ENCODE measurements around the gene CHD9. TPM values are rescaled to one million over a fixed set of nuclear protein-coding genes. Genes with fewer than 3 reads are reported as not detected.

Gene CHD9
- polyA plus RNA-seq, 3 donors = 15.8 to 26.1 (median 22.5) TPM

DNA sequence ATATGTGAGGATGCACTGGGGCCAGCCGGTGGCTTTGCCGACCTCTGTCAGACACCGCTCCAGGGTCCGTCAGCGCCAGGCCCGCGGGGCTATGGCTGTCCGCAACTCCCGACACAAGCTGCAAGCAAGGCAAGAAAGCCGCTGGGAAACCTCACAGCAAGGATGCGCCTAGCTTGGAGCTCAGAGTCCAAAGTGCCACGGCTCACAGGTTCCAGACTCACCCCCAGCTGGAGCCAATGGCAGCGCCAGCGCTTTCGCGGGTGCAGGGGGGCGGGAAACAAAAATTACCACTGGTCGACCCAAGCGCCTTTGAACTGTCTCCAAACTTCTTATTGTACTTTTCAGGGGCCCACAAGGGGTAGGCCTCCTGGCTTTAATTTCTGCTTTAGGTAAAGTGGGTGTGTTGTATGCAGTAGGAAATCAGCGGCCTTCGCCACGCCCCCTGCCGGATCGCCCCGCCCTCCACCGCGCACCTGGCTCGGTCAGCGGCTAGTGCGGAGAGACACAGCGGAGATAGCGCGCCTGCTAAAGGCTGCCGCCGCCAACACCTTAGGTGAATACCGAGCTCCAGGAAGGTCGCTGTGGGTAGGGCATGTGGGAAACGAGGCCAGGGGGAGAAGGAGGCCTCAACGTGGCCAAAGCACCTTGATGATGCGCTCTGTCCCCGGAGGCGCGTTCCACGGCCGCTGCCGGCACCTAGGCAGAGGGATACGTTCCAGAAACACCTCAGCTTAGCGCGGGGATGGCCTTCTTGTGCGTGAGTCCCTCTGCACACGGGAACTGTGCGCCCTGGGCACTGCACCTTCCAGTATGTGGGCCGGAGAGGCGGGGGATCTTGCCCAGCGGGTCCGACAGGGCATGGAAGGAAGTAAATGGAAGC, 318.4 kb downstream of the CHD9 start:
- Histone ChIP-seq H3K9me3 (replicated peaks in 1 of 2; ENCODE audit: control insufficient read depth in 1 of 2, insufficient read depth in 1 of 2, low read length in 2 of 2) (no peaks in the 10 kb centered on the region), H3K4me2 (replicated peaks; ENCODE audit: extremely low read depth, low read length, poor library complexity, severe bottlenecking) (peak overlapping the region; percentile 81), H3K27ac (ENCODE audit: low read depth in 1 of 2, low read length in 2 of 2) (no peak overlapping the region), H3K9ac (ENCODE audit: insufficient read depth, low read length, poor library complexity, severe bottlenecking) (peak overlapping the region; percentile 33), H3K4me1 (ENCODE audit: control insufficient read depth in 1 of 2, insufficient read depth in 2 of 2, low read length in 2 of 2) (peaks cover 51 to 65% of the 10 kb centered on the region in 2 donors), H3K4me3 (replicated peaks in 1 of 3; ENCODE audit: low read depth in 2 of 3, low read length in 3 of 3) (peak overlapping the region; percentile 42 to 77 (median 45)), H2AFZ (ENCODE audit: insufficient read depth, low read depth, low read length, poor library complexity, severe bottlenecking) (peak overlapping the region; percentile 89), H3K27me3 (ENCODE audit: control insufficient read depth in 2 of 2, insufficient read depth in 2 of 2, low read length in 2 of 2) (peaks cover 0 to 23% of the 10 kb centered on the region in 2 donors), H3K36me3 (replicated peaks in 1 of 2; ENCODE audit: control insufficient read depth in 1 of 2, insufficient read depth in 2 of 2, low read length in 2 of 2) (no peaks in the 10 kb centered on the region), H3K79me2 (ENCODE audit: insufficient read depth, low read length) (peaks cover 5% of the 10 kb centered on the region), H4K20me1 (ENCODE audit: insufficient read depth, low read length) (no peaks in the 10 kb centered on the region)
- Mint-ChIP-seq H3K9me3 (peaks cover 0 to 7% (median 0%) of the 10 kb centered on the region in 7 donors), H3K4me1 (peaks cover 39% of the 10 kb centered on the region), H3K4me3 (peak overlapping the region; percentile 81 to 93), H3K27ac (peak overlapping the region in 2 of 7 donors; percentile 22 to 66), H3K36me3 (peaks cover 0 to 5% of the 10 kb centered on the region in 2 donors), H3K27me3 (ENCODE audit: low read depth in 3 of 3) (peaks cover 15 to 20% (median 16%) of the 10 kb centered on the region in 3 donors)
- intact Hi-C loops (cut with micrococcal nuclease) = loop anchor here in 1 of 2 donors (5.0 kb wide), 1 partner anchor 54 kb away; no protein-coding TSS in a partner anchor
- DNase-seq = no peak
- TF ChIP-seq, protein P1, sequence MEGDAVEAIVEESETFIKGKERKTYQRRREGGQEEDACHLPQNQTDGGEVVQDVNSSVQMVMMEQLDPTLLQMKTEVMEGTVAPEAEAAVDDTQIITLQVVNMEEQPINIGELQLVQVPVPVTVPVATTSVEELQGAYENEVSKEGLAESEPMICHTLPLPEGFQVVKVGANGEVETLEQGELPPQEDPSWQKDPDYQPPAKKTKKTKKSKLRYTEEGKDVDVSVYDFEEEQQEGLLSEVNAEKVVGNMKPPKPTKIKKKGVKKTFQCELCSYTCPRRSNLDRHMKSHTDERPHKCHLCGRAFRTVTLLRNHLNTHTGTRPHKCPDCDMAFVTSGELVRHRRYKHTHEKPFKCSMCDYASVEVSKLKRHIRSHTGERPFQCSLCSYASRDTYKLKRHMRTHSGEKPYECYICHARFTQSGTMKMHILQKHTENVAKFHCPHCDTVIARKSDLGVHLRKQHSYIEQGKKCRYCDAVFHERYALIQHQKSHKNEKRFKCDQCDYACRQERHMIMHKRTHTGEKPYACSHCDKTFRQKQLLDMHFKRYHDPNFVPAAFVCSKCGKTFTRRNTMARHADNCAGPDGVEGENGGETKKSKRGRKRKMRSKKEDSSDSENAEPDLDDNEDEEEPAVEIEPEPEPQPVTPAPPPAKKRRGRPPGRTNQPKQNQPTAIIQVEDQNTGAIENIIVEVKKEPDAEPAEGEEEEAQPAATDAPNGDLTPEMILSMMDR (IDR thresholded peaks at IDR 0.05) = no peak
- 28% methylated on average over 43 of the region's 56 CpGs for WGBS (ENCODE audit: insufficient coverage)

DNA sequence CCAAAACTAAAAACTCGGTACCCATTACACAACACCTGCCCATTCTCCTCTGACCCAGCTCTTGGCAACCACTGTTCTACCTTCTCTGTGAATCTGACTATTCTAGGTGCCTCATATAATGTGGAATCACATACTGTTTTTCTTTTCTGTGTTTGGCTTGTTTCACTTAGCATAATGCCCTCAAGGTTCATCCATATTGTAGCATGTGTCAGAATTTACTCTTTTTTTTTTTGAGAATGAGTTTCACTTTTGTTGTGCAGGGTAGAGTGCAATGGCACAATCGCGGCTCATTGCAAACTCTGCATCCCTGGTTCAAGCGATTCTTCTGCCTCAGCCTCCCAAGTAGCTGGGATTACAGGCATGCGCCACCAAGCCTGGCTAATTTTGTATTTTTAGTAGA, 320.0 kb downstream of the CHD9 start:
- no peaks in the 10 kb centered on the region for H4K20me1 ChIP-seq (ENCODE audit: insufficient read depth, low read length)
- TF ChIP-seq, protein P1 (IDR thresholded peaks at IDR 0.05) = no peak
- no peak overlapping the region for H2AFZ ChIP-seq (ENCODE audit: insufficient read depth, low read depth, low read length, poor library complexity, severe bottlenecking)
- no peak overlapping the region for H3K4me3 ChIP-seq (replicated peaks in 1 of 3; ENCODE audit: low read depth in 2 of 3, low read length in 3 of 3)
- DNase-seq = no peak
- intact Hi-C loops (cut with micrococcal nuclease) = loop anchor here in 1 of 2 donors (5.0 kb wide), 1 partner anchor 53 kb away; no protein-coding TSS in a partner anchor
- 0% methylated on average over 1 of the region's 5 CpGs for WGBS (ENCODE audit: insufficient coverage)
- H3K36me3 Mint-ChIP-seq = peaks cover 0 to 2% of the 10 kb centered on the region in 2 donors
- no peak overlapping the region for H3K4me2 ChIP-seq (replicated peaks; ENCODE audit: extremely low read depth, low read length, poor library complexity, severe bottlenecking)
- peaks cover 24% of the 10 kb centered on the region for H3K4me1 Mint-ChIP-seq
- H3K9me3 Mint-ChIP-seq = peaks cover 0 to 7% (median 0%) of the 10 kb centered on the region in 7 donors
- H3K27ac ChIP-seq (ENCODE audit: low read depth in 1 of 2, low read length in 2 of 2) = no peak overlapping the region
- H3K36me3 ChIP-seq (replicated peaks in 1 of 2; ENCODE audit: control insufficient read depth in 1 of 2, insufficient read depth in 2 of 2, low read length in 2 of 2) = no peaks in the 10 kb centered on the region
- H3K27ac Mint-ChIP-seq = peak overlapping the region in 4 of 7 donors; percentile 18 to 42 (median 34)
- H3K4me1 ChIP-seq (ENCODE audit: control insufficient read depth in 1 of 2, insufficient read depth in 2 of 2, low read length in 2 of 2) = peaks cover 38 to 50% of the 10 kb centered on the region in 2 donors
- H3K27me3 ChIP-seq (ENCODE audit: control insufficient read depth in 2 of 2, insufficient read depth in 2 of 2, low read length in 2 of 2) = peaks cover 0 to 24% of the 10 kb centered on the region in 2 donors
- peaks cover 15 to 22% (median 18%) of the 10 kb centered on the region in 3 donors for H3K27me3 Mint-ChIP-seq (ENCODE audit: low read depth in 3 of 3)
- H3K9ac ChIP-seq (ENCODE audit: insufficient read depth, low read length, poor library complexity, severe bottlenecking) = no peak overlapping the region
- H3K79me2 ChIP-seq (ENCODE audit: insufficient read depth, low read length) = no peaks in the 10 kb centered on the region
- H3K4me3 Mint-ChIP-seq = peak overlapping the region in 1 of 2 donors; percentile 33
- H3K9me3 ChIP-seq (replicated peaks in 1 of 2; ENCODE audit: control insufficient read depth in 1 of 2, insufficient read depth in 1 of 2, low read length in 2 of 2) = no peaks in the 10 kb centered on the region
